ENCODE measurements around the gene ZFPL1.

GRCh38 chr11:65095427-65095826 lies 11.4 kb downstream of the ZFPL1 start:
- no peak for TF ChIP-seq EZH2 (IDR thresholded peaks at IDR 0.05; ENCODE audit: borderline replicate concordance, low read depth, low read length, severe bottlenecking)
- TF ChIP-seq, protein P1, sequence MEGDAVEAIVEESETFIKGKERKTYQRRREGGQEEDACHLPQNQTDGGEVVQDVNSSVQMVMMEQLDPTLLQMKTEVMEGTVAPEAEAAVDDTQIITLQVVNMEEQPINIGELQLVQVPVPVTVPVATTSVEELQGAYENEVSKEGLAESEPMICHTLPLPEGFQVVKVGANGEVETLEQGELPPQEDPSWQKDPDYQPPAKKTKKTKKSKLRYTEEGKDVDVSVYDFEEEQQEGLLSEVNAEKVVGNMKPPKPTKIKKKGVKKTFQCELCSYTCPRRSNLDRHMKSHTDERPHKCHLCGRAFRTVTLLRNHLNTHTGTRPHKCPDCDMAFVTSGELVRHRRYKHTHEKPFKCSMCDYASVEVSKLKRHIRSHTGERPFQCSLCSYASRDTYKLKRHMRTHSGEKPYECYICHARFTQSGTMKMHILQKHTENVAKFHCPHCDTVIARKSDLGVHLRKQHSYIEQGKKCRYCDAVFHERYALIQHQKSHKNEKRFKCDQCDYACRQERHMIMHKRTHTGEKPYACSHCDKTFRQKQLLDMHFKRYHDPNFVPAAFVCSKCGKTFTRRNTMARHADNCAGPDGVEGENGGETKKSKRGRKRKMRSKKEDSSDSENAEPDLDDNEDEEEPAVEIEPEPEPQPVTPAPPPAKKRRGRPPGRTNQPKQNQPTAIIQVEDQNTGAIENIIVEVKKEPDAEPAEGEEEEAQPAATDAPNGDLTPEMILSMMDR (IDR thresholded peaks at IDR 0.05; ENCODE audit: extremely low read depth in 1 of 2, insufficient read depth in 1 of 2, low read depth in 1 of 2, low read length in 2 of 2) = no peak
- TF ChIP-seq POLR2A (IDR thresholded peaks at IDR 0.05; ENCODE audit: low read depth, low read length) = no peak

All from endothelial cell of umbilical vein (primary cell).